H1 (cell line): ENCODE data around the gene SESN2. TPM values are rescaled to one million over a fixed set of nuclear protein-coding genes. Genes with fewer than 3 reads are reported as not detected.

Experiments
- CTCF ChIA-PET: fragments of 300-600 bp; sonication (Branson Sonifier 250); formaldehyde crosslinking; loops from one replicate; lab custom pipeline; 2021; ENCODE audit not compliant: partially characterized antibody; lab: Charles Lee
- POLR2A ChIA-PET: fragments of 300-600 bp; sonication (Branson Sonifier 250); formaldehyde crosslinking; loops from one replicate; lab custom pipeline; 2021; ENCODE audit warnings: inconsistent platforms; ENCODE audit not compliant: partially characterized antibody; lab: Charles Lee
- DNase-seq, 2 experiments: peaks; one replicate each; pipeline versions ENCODE4 v3.0.0 to v3.0.0-alpha.2; 2010 to 2022; ENCODE audit warnings: low spot score in 2 of 2, low read depth in 1 of 2, mixed read lengths in 1 of 2
- FAIRE-seq: peaks from 2 replicates; lab custom pipeline; 2011; peaks lifted over from hg19 to GRCh38; lab: Jason Lieb, UNC
- H2AFZ ChIP-seq: 2 replicates; pipeline ENCODE4 v1.8.1; 2012; ENCODE audit warnings: low read length, inconsistent platforms
- H2AK5ac ChIP-seq: 2 replicates; pipeline ENCODE4 v1.6.1; 2013; ENCODE audit warnings: low read depth, low read length
- H2BK120ac ChIP-seq: replicated peaks from 2 replicates; pipeline ENCODE3; 2013; ENCODE audit warnings: low read depth, low read length, inconsistent platforms
- H2BK12ac ChIP-seq: 2 replicates; pipeline ENCODE4 v1.6.1; 2013; ENCODE audit warnings: low read depth, low read length
- H2BK15ac ChIP-seq: 2 replicates; pipeline ENCODE4 v1.6.1; 2013; ENCODE audit warnings: low read length
- H2BK20ac ChIP-seq: 2 replicates; pipeline ENCODE4 v1.6.1; 2013; ENCODE audit warnings: low read length
- H2BK5ac ChIP-seq: 2 replicates; pipeline ENCODE4 v1.6.1; 2013; ENCODE audit warnings: low read depth, low read length
- H3K14ac ChIP-seq: 2 replicates; pipeline ENCODE4 v1.6.1; 2013; ENCODE audit warnings: inconsistent platforms; ENCODE audit not compliant: insufficient read length
- H3K18ac ChIP-seq: 2 replicates; pipeline ENCODE4 v1.6.1; 2013; ENCODE audit warnings: low read length; ENCODE audit errors: extremely low read depth
- H3K23ac ChIP-seq: 2 replicates; pipeline ENCODE4 v1.6.1; 2013; ENCODE audit warnings: inconsistent platforms; ENCODE audit not compliant: insufficient read length
- H3K23me2 ChIP-seq: 2 replicates; pipeline ENCODE4 v1.6.1; 2013; ENCODE audit warnings: low read depth, low read length
- H3K27ac ChIP-seq: 2 replicates; pipeline ENCODE4 v1.6.1; 2011; ENCODE audit warnings: low read depth, low read length, inconsistent platforms
- H3K27me3 ChIP-seq, 4 experiments: replicated peaks in 1 of 4; 1 replicate in 1 of 4; 2 replicates in 3 of 4; pipeline versions ENCODE4 v1.6.1 to v1.8.1; 2011 to 2013; ENCODE audit warnings: low read length in 3 of 4, mild to moderate bottlenecking in 3 of 4, inconsistent platforms in 2 of 4, mixed read lengths in 2 of 4, moderate library complexity in 1 of 4; ENCODE audit not compliant: control insufficient read depth in 3 of 4, insufficient read depth in 3 of 4; ENCODE audit errors: extremely low read depth in 1 of 4
- H3K36me3 ChIP-seq, 4 experiments: 2 replicates each; pipeline versions ENCODE4 v1.6.1 to v1.8.1; 2011 to 2013; ENCODE audit warnings: mild to moderate bottlenecking in 4 of 4, low read length in 3 of 4, moderate library complexity in 2 of 4, control low read depth in 1 of 4, inconsistent platforms in 1 of 4; ENCODE audit not compliant: insufficient read depth in 4 of 4, control insufficient read depth in 2 of 4
- H3K4ac ChIP-seq: replicated peaks from 2 replicates; pipeline ENCODE3; 2013; ENCODE audit warnings: low read length, low read depth, mixed read lengths, inconsistent platforms; ENCODE audit not compliant: insufficient read length
- H3K4me1 ChIP-seq, 4 experiments: replicated peaks in 1 of 4; 1 replicate in 1 of 4; 2 replicates in 3 of 4; pipeline versions ENCODE4 v1.6.1 to v1.8.1; 2011 to 2013; ENCODE audit warnings: low read length in 3 of 4, inconsistent platforms in 2 of 4, mixed read lengths in 1 of 4; ENCODE audit not compliant: insufficient read depth in 4 of 4, control insufficient read depth in 3 of 4
- H3K4me2 ChIP-seq, 2 experiments: 2 replicates each; pipeline versions ENCODE4 v1.6.1 to v1.8.1; 2011 to 2013; ENCODE audit warnings: low read depth in 2 of 2, low read length in 2 of 2, control low read depth in 1 of 2, inconsistent platforms in 1 of 2, mild to moderate bottlenecking in 1 of 2; ENCODE audit not compliant: insufficient read depth in 1 of 2
- H3K4me3 ChIP-seq, 4 experiments: fragments of 200-600, 300-600 bp in 1 of 4; sonication (generic), shearing (Covaris generic), sonication (Bioruptor Twin) in 1 of 4; 2 replicates each; pipeline versions ENCODE4 v1.5.1 to v1.8.1; 2011 to 2016; ENCODE audit warnings: low read length in 4 of 4, low read depth in 3 of 4, control low read depth in 2 of 4, inconsistent platforms in 2 of 4, mild to moderate bottlenecking in 2 of 4, mixed read lengths in 1 of 4, moderate library complexity in 1 of 4; ENCODE audit not compliant: insufficient read depth in 2 of 4; ENCODE audit errors: extremely low read depth in 1 of 4
- H3K56ac ChIP-seq: replicated peaks from 2 replicates; pipeline ENCODE3; 2013; ENCODE audit warnings: low read depth, mild to moderate bottlenecking, mixed read lengths, low read length, inconsistent platforms; ENCODE audit not compliant: insufficient read length
- H3K79me1 ChIP-seq: 2 replicates; pipeline ENCODE4 v1.6.1; 2013; ENCODE audit warnings: low read depth, low read length, control low read depth
- H3K79me2 ChIP-seq, 2 experiments: 2 replicates each; pipeline versions ENCODE4 v1.6.1 to v1.8.1; 2012 to 2013; ENCODE audit warnings: low read length in 2 of 2, mild to moderate bottlenecking in 2 of 2, inconsistent platforms in 1 of 2; ENCODE audit not compliant: insufficient read depth in 2 of 2, control insufficient read depth in 1 of 2
- H3K9ac ChIP-seq, 4 experiments: replicated peaks in 1 of 4; 1 replicate in 1 of 4; 2 replicates in 3 of 4; pipeline versions ENCODE4 v1.6.1 to v1.8.1; 2011 to 2013; ENCODE audit warnings: low read depth in 3 of 4, low read length in 3 of 4, control low read depth in 2 of 4, mild to moderate bottlenecking in 2 of 4, moderate library complexity in 2 of 4, inconsistent platforms in 1 of 4; ENCODE audit errors: extremely low read depth in 1 of 4
- H3K9me3 ChIP-seq, 2 experiments: 2 replicates each; pipeline versions ENCODE4 v1.6.1 to v1.8.1; 2012 to 2013; ENCODE audit warnings: mild to moderate bottlenecking in 2 of 2, moderate library complexity in 2 of 2, control low read depth in 1 of 2, inconsistent platforms in 1 of 2, low read depth in 1 of 2, low read length in 1 of 2, mixed read lengths in 1 of 2; ENCODE audit not compliant: insufficient read depth in 2 of 2
- H4K20me1 ChIP-seq, 2 experiments: replicated peaks in 1 of 2; 2 replicates each; pipeline versions ENCODE3 to v1.8.1; 2011 to 2013; ENCODE audit warnings: inconsistent platforms in 2 of 2, low read length in 2 of 2, mild to moderate bottlenecking in 1 of 2; ENCODE audit not compliant: insufficient read depth in 2 of 2, control insufficient read depth in 1 of 2
- H4K5ac ChIP-seq: 2 replicates; pipeline ENCODE4 v1.6.1; 2013; ENCODE audit warnings: low read length, low read depth, mixed read lengths, inconsistent platforms; ENCODE audit not compliant: insufficient read length
- H4K8ac ChIP-seq: 2 replicates; pipeline ENCODE4 v1.8.0; 2013; ENCODE audit warnings: mild to moderate bottlenecking, moderate library complexity, low read length, inconsistent platforms; ENCODE audit not compliant: insufficient read depth; ENCODE audit errors: extremely low read depth
- H4K91ac ChIP-seq: replicated peaks from 2 replicates; pipeline ENCODE3; 2013; ENCODE audit warnings: low read length, mixed read lengths, inconsistent platforms; ENCODE audit not compliant: insufficient read length
- EZH2 ChIP-seq: fragments of 200-600 bp; sonication (generic); IDR thresholded peaks from 2 replicates; pipeline ENCODE4 v1.7.1; 2012; ENCODE audit warnings: low read depth, mild to moderate bottlenecking, moderate library complexity, low read length, inconsistent platforms; ENCODE audit not compliant: severe bottlenecking
- GABPA ChIP-seq: IDR thresholded peaks from 2 replicates; pipeline ENCODE4 v1.6.1; 2011; ENCODE audit warnings: mild to moderate bottlenecking, low read length, moderate library complexity, borderline replicate concordance; ENCODE audit not compliant: insufficient read depth
- KDM1A ChIP-seq: fragments of 200-600, 300-600 bp; sonication (generic); IDR thresholded peaks from 2 replicates; pipeline ENCODE4 v1.7.1; 2016; ENCODE audit warnings: mild to moderate bottlenecking, low read length, borderline replicate concordance
- KDM4A ChIP-seq: IDR thresholded peaks from one replicate; pipeline ENCODE4 v1.7.1; 2012; ENCODE audit warnings: low read depth, mild to moderate bottlenecking, moderate library complexity, low read length, inconsistent platforms; ENCODE audit not compliant: severe bottlenecking
- RFX5 ChIP-seq: IDR thresholded peaks from 2 replicates; pipeline ENCODE4 v1.6.1; 2011; ENCODE audit warnings: low read depth, low read length, improper control_type of control experiment, borderline replicate concordance
- SAP30 ChIP-seq: fragments of 300-600 bp; sonication (generic); IDR thresholded peaks from 2 replicates; pipeline ENCODE4 v1.7.1; 2012; ENCODE audit warnings: low read length, moderate library complexity, mild to moderate bottlenecking, inconsistent platforms; ENCODE audit not compliant: insufficient read depth, insufficient replicate concordance
- SIN3A ChIP-seq, 2 experiments: IDR thresholded peaks in 1 of 2; conservative IDR thresholded peaks in 1 of 2; 2 replicates each; pipeline ENCODE4 v1.6.1; 2011 to 2012; ENCODE audit warnings: low read length in 2 of 2, improper control_type of control experiment in 1 of 2, low read depth in 1 of 2, mild to moderate bottlenecking in 1 of 2
- SP1 ChIP-seq: IDR thresholded peaks from 2 replicates; pipeline ENCODE4 v1.6.1; 2011; ENCODE audit warnings: low read depth, low read length
- SRF ChIP-seq: IDR thresholded peaks from 2 replicates; pipeline ENCODE4 v1.6.1; 2011; ENCODE audit warnings: mild to moderate bottlenecking, low read depth, low read length, moderate library complexity
- TBP ChIP-seq: IDR thresholded peaks from 2 replicates; pipeline ENCODE4 v1.6.1; 2011; ENCODE audit warnings: low read depth, low read length, improper control_type of control experiment
- TEAD4 ChIP-seq: IDR thresholded peaks from 2 replicates; pipeline ENCODE4 v1.6.1; 2012; ENCODE audit warnings: low read depth, low read length, inconsistent platforms, mixed read lengths
- WGBS, 2 experiments: shearing (Covaris generic) in 1 of 2; methylation state at CpG; one replicate each; pipeline versions ENCODE4 v1.1.6 to v1.1.7; 2013 to 2015; ENCODE audit warnings: low lambda C conversion rate in 2 of 2, mixed read lengths in 2 of 2, inconsistent platforms in 1 of 2, low coverage in 1 of 2, missing lambda C conversion rate in 1 of 2; ENCODE audit not compliant: insufficient replicate concordance in 2 of 2, insufficient coverage in 1 of 2, insufficient read length in 1 of 2; ENCODE audit errors: extremely low coverage in 1 of 2, missing lambda C conversion rate in 1 of 2; 5-methylcytosine and 5-hydroxymethylcytosine counted together
- polyA plus RNA-seq, 7 experiments: library from polyadenylated mRNA; depleted of rRNA in 3 of 7; stranded (reverse) in 5 of 7; unstranded in 2 of 7; fragments of >200 nt in 5 of 7; fragments of 200-250 nt in 2 of 7; gene quantifications; 1 replicate in 5 of 7; 2 replicates in 1 of 7; 4 replicates in 1 of 7; pipeline versions ENCODE4 v1.2.1 to v1.2.3, GENCODE V29; 2011 to 2013; ENCODE audit warnings: missing spikeins in 2 of 7, mixed read lengths in 2 of 7
- total RNA-seq: library from RNA; stranded (reverse); fragmentation: NEBNext Ultra II Directional; extraction: Animal tissue kit (Norgen Biotek cat#: 25700); gene quantifications from 2 replicates; pipeline ENCODE4 v1.2.1, GENCODE V29; 2021

The SESN2 gene
- total and polyA plus RNA-seq, 2 of the 8 experiments (the other 6 are each of a cell fraction or from before 2014, with no cell fraction given) = 25.1 to 33.0 TPM

DNA sequence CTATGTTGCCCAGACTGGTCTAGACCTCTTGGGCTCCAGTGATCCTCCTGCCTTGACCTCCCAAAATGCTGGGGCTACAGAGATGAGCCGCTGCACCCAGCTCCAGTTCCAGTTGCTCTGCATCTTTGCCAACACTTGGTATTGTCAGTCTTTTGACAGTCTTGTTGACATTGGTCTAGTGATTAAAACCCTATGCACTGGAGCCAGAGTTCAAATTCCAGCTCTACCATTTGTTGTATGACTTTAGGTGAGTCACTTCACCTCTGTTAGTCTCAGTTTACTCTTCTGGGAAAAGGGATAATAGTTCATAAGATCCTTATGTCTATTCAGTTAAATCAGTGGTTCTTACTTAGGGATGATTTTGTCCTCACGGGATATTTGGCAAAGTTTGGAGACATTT, 36.6 kb downstream of the SESN2 start:
- H3K9me3 ChIP-seq = no peaks in the 10 kb centered on the region
- H3K9ac ChIP-seq = no peak overlapping the region
- H3K4ac ChIP-seq = no peak overlapping the region
- H2BK120ac ChIP-seq = no peak overlapping the region
- H2BK5ac ChIP-seq = no peak overlapping the region
- H3K23me2 ChIP-seq = peaks cover 3% of the 10 kb centered on the region; the same call in 1 of the 2 replicates
- FAIRE-seq (no peak), DNase-seq (no peak)
- H2AK5ac ChIP-seq = no peak overlapping the region
- ChIA-PET POLR2A (interaction anchor here (0.6 to 6.4 kb wide), 5 partner anchors 11 to 216 kb away, joined by 3 to 38 read pairs (median 9); partner anchors contain the start of genes MED18 and SESN2), CTCF (interaction anchor here (0.8 to 2.3 kb wide), 4 partner anchors 11 to 48 kb away, joined by 3 to 11 read pairs (median 4); no protein-coding TSS in a partner anchor)
- H3K56ac ChIP-seq = no peak overlapping the region
- H3K4me2 ChIP-seq = no peak overlapping the region; a peak in 1 of 4 replicates
- H4K20me1 ChIP-seq = no peaks in the 10 kb centered on the region
- H3K4me3 ChIP-seq = no peak overlapping the region
- no peak overlapping the region for H2AFZ ChIP-seq
- no peak overlapping the region for H4K91ac ChIP-seq
- no peaks in the 10 kb centered on the region for H3K79me1 ChIP-seq
- no peak overlapping the region for H2BK20ac ChIP-seq
- H3K14ac ChIP-seq = no peak overlapping the region
- no peak overlapping the region for H4K5ac ChIP-seq
- no peak overlapping the region for H3K23ac ChIP-seq
- no peaks in the 10 kb centered on the region for H3K79me2 ChIP-seq
- H3K27ac ChIP-seq = no peak overlapping the region
- H4K8ac ChIP-seq = no peak overlapping the region
- H3K36me3 ChIP-seq = no peaks in the 10 kb centered on the region
- no peak overlapping the region; the same call in 1 of the 2 replicates for H2BK12ac ChIP-seq
- 92% methylated on average over 2 of the region's 2 CpGs; no CpG with 5 or more reads in 1 of the 2 experiments for WGBS, 2 experiments
- H2BK15ac ChIP-seq = no peak overlapping the region
- H3K4me1 ChIP-seq = peaks cover 4 to 8% (median 6%) of the 10 kb centered on the region in 4 experiments
- H3K27me3 ChIP-seq = no peaks in the 10 kb centered on the region
- no peak overlapping the region for H3K18ac ChIP-seq
- no peak for TF ChIP-seq GABPA
- no peak for TF ChIP-seq EZH2
- TF ChIP-seq SRF = no peak
- TF ChIP-seq RFX5 = no peak
- TF ChIP-seq KDM4A = no peak
- no peak for TF ChIP-seq SIN3A (conservative IDR thresholded peaks at IDR 0.05 in 1 of 2, IDR thresholded peaks at IDR 0.05 in 1 of 2; ENCODE audit: low read depth in 1 of 2, low read length in 2 of 2)
- no peak for TF ChIP-seq TBP
- no peak for TF ChIP-seq SAP30
- no peak for TF ChIP-seq KDM1A
- TF ChIP-seq TEAD4 = no peak
- TF ChIP-seq SP1 = no peak
